ENCODE results near the gene HDDC3. TPM values are rescaled to one million over a fixed set of nuclear protein-coding genes. Genes with fewer than 3 reads are reported as not detected.

The HDDC3 gene
- total RNA-seq, 1 experiment from 2014 or later: 15.9 TPM

- Histone ChIP-seq H3K9me2 (replicated peaks; ENCODE audit: insufficient read depth, low read length) (no peaks in the 10 kb centered on the region), H3K4me1 (ENCODE audit: low read length) (peaks cover 54% of the 10 kb centered on the region), H3K4me2 (ENCODE audit: low read depth, low read length, poor library complexity, severe bottlenecking) (peak within 1 kb of the TSS; percentile 63), H3K79me2 (ENCODE audit: low read length) (peaks cover 4% of the 10 kb centered on the region; the same call in 1 of the 2 replicates), H3K9me3 (ENCODE audit: low read length) (no peaks in the 10 kb centered on the region), H3K4me3 (ENCODE audit: low read length) (peak within 1 kb of the TSS; percentile 66), H4K20me1 (ENCODE audit: insufficient read depth, low read depth, low read length) (no peaks in the 10 kb centered on the region), H3K9ac (ENCODE audit: low read length) (peak within 1 kb of the TSS; percentile 73), H3K27ac (ENCODE audit: low read length) (peak within 1 kb of the TSS; percentile 83), H2AFZ (ENCODE audit: low read length) (no peak within 1 kb of the TSS), H3K27me3 (ENCODE audit: low read length) (no peaks in the 10 kb centered on the region), H3K36me3 (ENCODE audit: insufficient read depth, low read length) (no peaks in the 10 kb centered on the region)
- DNase-seq: peak; percentile 78
Observed at GRCh38 chr15:90883976-90884718, 48.2 kb downstream of the HDDC3 start, which contains the start of gene FES. Gene FES (plus strand): TSS chr15:90884504. CDS start chr15:90885046, 542 bp downstream.

- Histone ChIP-seq H3K9me3 (ENCODE audit: low read length) (no peaks in the 10 kb centered on the region), H4K20me1 (ENCODE audit: insufficient read depth, low read depth, low read length) (no peaks in the 10 kb centered on the region), H3K36me3 (ENCODE audit: insufficient read depth, low read length) (no peaks in the 10 kb centered on the region), H3K9me2 (replicated peaks; ENCODE audit: insufficient read depth, low read length) (no peaks in the 10 kb centered on the region), H3K4me1 (ENCODE audit: low read length) (peaks cover 50% of the 10 kb centered on the region), H2AFZ (ENCODE audit: low read length) (no peak overlapping the region), H3K79me2 (ENCODE audit: low read length) (peaks cover 4% of the 10 kb centered on the region; the same call in 1 of the 2 replicates), H3K27ac (ENCODE audit: low read length) (peak overlapping the region; percentile 83), H3K9ac (ENCODE audit: low read length) (peak overlapping the region; percentile 73), H3K4me2 (ENCODE audit: low read depth, low read length, poor library complexity, severe bottlenecking) (peak overlapping the region; percentile 63), H3K27me3 (ENCODE audit: low read length) (no peaks in the 10 kb centered on the region), H3K4me3 (ENCODE audit: low read length) (peak overlapping the region; percentile 66)
- peak; percentile 60 for DNase-seq
Observed at GRCh38 chr15:90883526-90883975, 48.8 kb downstream of the HDDC3 start.

GRCh38 chr15:90882781-90883525 is 49.4 kb downstream of the HDDC3 start:
- Histone ChIP-seq H3K36me3 (ENCODE audit: insufficient read depth, low read length) (no peaks in the 10 kb centered on the region), H3K4me2 (ENCODE audit: low read depth, low read length, poor library complexity, severe bottlenecking) (peak overlapping the region; percentile 63), H3K79me2 (ENCODE audit: low read length) (peaks cover 4% of the 10 kb centered on the region; the same call in 1 of the 2 replicates), H3K9ac (ENCODE audit: low read length) (peak overlapping the region; percentile 73), H2AFZ (ENCODE audit: low read length) (no peak overlapping the region), H4K20me1 (ENCODE audit: insufficient read depth, low read depth, low read length) (no peaks in the 10 kb centered on the region), H3K27me3 (ENCODE audit: low read length) (no peaks in the 10 kb centered on the region), H3K4me3 (ENCODE audit: low read length) (peak overlapping the region; percentile 66; the same call in 1 of the 2 replicates), H3K4me1 (ENCODE audit: low read length) (peaks cover 50% of the 10 kb centered on the region), H3K9me2 (replicated peaks; ENCODE audit: insufficient read depth, low read length) (no peaks in the 10 kb centered on the region), H3K27ac (ENCODE audit: low read length) (peak overlapping the region; percentile 83), H3K9me3 (ENCODE audit: low read length) (no peaks in the 10 kb centered on the region)
- peak; percentile 51 for DNase-seq

GRCh38 chr15:90881978-90882721 is 50.2 kb downstream of the HDDC3 start:
- peak overlapping the region; percentile 11; the same call in 1 of the 2 replicates for H3K9ac ChIP-seq (ENCODE audit: low read length)
- H3K27me3 ChIP-seq (ENCODE audit: low read length): no peaks in the 10 kb centered on the region
- H3K9me2 ChIP-seq (replicated peaks; ENCODE audit: insufficient read depth, low read length): no peaks in the 10 kb centered on the region
- H3K36me3 ChIP-seq (ENCODE audit: insufficient read depth, low read length): no peaks in the 10 kb centered on the region
- H3K4me3 ChIP-seq (ENCODE audit: low read length): no peak overlapping the region
- H3K79me2 ChIP-seq (ENCODE audit: low read length): peaks cover 4% of the 10 kb centered on the region; the same call in 1 of the 2 replicates
- no peaks in the 10 kb centered on the region for H4K20me1 ChIP-seq (ENCODE audit: insufficient read depth, low read depth, low read length)
- H3K4me2 ChIP-seq (ENCODE audit: low read depth, low read length, poor library complexity, severe bottlenecking): no peak overlapping the region
- H3K4me1 ChIP-seq (ENCODE audit: low read length): peaks cover 50% of the 10 kb centered on the region
- peak overlapping the region; percentile 83; the same call in 1 of the 2 replicates for H3K27ac ChIP-seq (ENCODE audit: low read length)
- no peak for DNase-seq
- no peak overlapping the region for H2AFZ ChIP-seq (ENCODE audit: low read length)
- H3K9me3 ChIP-seq (ENCODE audit: low read length): no peaks in the 10 kb centered on the region

GRCh38 chr15:90881181-90881977 is 51.0 kb downstream of the HDDC3 start:
- Histone ChIP-seq H3K79me2 (ENCODE audit: low read length) (peaks cover 2% of the 10 kb centered on the region; the same call in 1 of the 2 replicates), H3K27me3 (ENCODE audit: low read length) (no peaks in the 10 kb centered on the region), H3K9me2 (replicated peaks; ENCODE audit: insufficient read depth, low read length) (no peaks in the 10 kb centered on the region), H3K4me3 (ENCODE audit: low read length) (no peak overlapping the region), H4K20me1 (ENCODE audit: insufficient read depth, low read depth, low read length) (no peaks in the 10 kb centered on the region), H2AFZ (ENCODE audit: low read length) (no peak overlapping the region), H3K27ac (ENCODE audit: low read length) (no peak overlapping the region), H3K36me3 (ENCODE audit: insufficient read depth, low read length) (no peaks in the 10 kb centered on the region; the same call in 1 of the 2 replicates), H3K9ac (ENCODE audit: low read length) (no peak overlapping the region), H3K4me2 (ENCODE audit: low read depth, low read length, poor library complexity, severe bottlenecking) (no peak overlapping the region), H3K9me3 (ENCODE audit: low read length) (no peaks in the 10 kb centered on the region), H3K4me1 (ENCODE audit: low read length) (peaks cover 48% of the 10 kb centered on the region)
- no peak for DNase-seq

GRCh38 chr15:90880381-90881145 is 51.8 kb downstream of the HDDC3 start:
- no peak overlapping the region for H3K4me3 ChIP-seq (ENCODE audit: low read length)
- H3K36me3 ChIP-seq (ENCODE audit: insufficient read depth, low read length): no peaks in the 10 kb centered on the region; the same call in 1 of the 2 replicates
- H3K9ac ChIP-seq (ENCODE audit: low read length): no peak overlapping the region
- H3K4me2 ChIP-seq (ENCODE audit: low read depth, low read length, poor library complexity, severe bottlenecking): no peak overlapping the region
- no peak for DNase-seq
- no peaks in the 10 kb centered on the region for H4K20me1 ChIP-seq (ENCODE audit: insufficient read depth, low read depth, low read length)
- H2AFZ ChIP-seq (ENCODE audit: low read length): no peak overlapping the region
- no peaks in the 10 kb centered on the region for H3K79me2 ChIP-seq (ENCODE audit: low read length)
- peaks cover 40% of the 10 kb centered on the region for H3K4me1 ChIP-seq (ENCODE audit: low read length)
- H3K9me3 ChIP-seq (ENCODE audit: low read length): no peaks in the 10 kb centered on the region
- H3K9me2 ChIP-seq (replicated peaks; ENCODE audit: insufficient read depth, low read length): no peaks in the 10 kb centered on the region
- H3K27me3 ChIP-seq (ENCODE audit: low read length): no peaks in the 10 kb centered on the region
- H3K27ac ChIP-seq (ENCODE audit: low read length): no peak overlapping the region

Measured in Karpas-422 (cell line).